ENCODE data around the gene RNF123.

The RNF123 gene

GRCh38 chr3:49689046-49689907 lies at the start of gene RNF123, which contains the start of gene MST1:
Gene RNF123 (plus strand): TSS chr3:49689557. CDS start chr3:49691166, 1,609 bp downstream.
Gene MST1 (minus strand): TSS chr3:49689474. CDS start chr3:49688691, 783 bp downstream.
- in situ Hi-C loops (cut with MboI; ENCODE audit: low sequenced_read_pairs): no loop called here

DNA sequence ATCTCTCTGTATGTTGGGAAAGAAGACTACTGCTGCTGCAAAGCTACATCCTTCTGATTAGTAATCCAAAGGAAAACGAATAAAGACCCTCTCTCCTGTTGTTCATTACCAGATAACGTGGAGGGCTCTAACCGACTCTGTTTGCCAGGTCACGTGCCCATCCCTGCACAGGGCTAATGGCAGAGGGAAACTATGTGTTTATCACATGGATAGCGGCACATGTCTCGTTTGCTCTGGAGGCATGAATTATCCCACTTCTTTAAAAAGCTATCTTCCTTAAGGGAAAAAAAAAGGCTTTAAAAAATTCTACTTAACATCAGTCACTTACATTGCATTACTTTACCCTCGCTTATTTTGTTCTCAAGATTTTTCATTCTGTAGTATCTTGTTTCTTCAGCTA lies 48.1 kb upstream of the RNF123 start:
- in situ Hi-C loops (cut with MboI; ENCODE audit: low sequenced_read_pairs): no loop called here

DNA sequence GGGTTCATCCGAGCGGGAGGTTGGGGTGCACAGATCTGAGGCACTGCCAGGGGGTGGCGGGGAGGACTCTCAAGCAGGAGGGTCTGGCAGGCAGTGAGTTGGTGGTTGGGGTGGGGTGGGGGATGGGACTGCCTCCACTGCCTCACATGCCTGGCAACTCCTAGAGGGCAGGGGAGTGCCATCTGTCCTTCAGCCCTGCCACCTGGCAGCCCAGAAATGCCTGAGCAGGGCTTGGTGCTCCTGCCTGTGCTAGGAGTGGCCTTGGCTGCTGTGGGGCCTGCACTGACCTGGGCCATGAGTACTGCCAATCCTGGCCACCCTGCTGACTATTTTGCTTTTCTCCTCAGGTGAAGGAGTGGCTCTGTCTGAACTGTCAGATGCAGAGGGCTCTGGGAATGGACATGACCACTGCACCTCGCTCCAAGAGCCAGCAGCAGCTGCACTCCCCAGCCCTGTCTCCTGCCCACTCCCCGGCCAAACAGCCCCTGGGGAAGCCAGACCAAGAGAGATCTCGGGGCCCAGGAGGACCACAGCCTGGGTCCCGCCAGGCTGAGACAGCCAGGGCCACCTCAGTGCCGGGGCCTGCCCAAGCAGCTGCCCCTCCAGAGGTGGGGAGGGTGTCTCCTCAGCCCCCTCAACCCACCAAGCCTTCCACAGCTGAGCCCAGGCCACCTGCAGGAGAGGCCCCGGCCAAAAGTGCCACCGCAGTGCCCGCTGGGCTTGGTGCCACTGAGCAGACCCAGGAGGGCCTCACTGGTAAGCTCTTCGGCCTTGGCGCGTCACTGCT lies 47.2 kb upstream of the RNF123 start:
- in situ Hi-C loops (cut with MboI; ENCODE audit: low sequenced_read_pairs): no loop called here

DNA sequence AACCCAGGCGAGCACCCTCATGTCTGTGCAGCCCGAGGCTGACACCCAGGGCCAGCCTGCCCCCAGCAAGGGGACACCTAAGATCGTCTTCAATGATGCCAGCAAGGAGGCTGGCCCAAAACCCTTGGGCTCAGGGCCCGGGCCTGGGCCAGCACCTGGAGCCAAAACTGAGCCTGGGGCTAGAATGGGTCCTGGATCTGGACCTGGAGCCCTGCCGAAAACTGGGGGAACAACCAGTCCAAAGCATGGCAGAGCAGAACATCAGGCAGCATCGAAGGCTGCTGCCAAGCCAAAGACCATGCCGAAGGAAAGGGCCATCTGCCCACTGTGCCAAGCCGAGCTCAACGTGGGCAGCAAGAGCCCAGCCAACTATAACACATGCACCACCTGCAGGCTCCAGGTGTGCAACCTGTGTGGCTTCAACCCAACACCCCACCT lies 46.6 kb upstream of the RNF123 start:
- in situ Hi-C loops (cut with MboI; ENCODE audit: low sequenced_read_pairs): no loop called here

DNA sequence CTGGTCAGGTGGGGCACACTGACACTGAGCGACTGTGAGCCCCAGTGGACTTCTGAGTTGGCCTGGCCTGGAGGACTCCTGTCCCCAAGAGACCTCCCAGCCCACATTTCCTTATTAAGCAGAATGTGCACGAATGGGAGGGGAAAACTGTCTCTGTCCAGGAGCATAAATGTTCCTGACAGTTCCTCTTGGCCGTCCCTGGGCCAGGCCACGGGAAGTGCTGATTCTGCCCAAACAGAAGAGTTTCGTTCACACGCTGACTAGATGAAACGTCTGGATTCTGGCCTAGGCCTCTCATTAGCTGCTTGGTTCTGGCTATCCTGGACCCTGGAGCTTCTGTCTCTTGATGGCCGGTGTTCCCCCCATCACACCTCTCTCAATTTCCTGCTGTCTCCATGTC lies 44.7 kb upstream of the RNF123 start:
- in situ Hi-C loops (cut with MboI; ENCODE audit: low sequenced_read_pairs): no loop called here

DNA sequence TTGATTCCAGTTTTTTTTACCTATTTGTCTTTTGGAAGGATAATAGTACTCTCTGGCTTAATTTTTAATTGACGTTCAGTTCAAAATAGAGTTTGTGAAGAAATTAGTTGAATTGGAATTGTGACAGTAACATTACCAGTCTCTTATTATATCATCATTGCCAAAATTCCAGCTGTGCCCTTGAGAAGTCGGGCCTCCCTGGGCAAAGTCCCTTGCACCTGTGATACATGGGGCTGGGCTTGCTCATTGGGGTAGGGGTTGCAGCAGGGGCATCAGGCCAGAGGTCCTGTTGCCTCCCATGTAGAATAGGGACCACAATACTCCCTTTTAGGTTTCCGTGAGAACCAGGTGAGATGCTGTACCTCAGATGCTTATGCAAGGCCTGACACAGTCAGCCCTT lies 43.1 kb upstream of the RNF123 start:
- in situ Hi-C loops (cut with MboI; ENCODE audit: low sequenced_read_pairs): no loop called here

- in situ Hi-C loops (cut with MboI; ENCODE audit: low sequenced_read_pairs): no loop called here
These were observed 41.6 kb upstream of the RNF123 start for GRCh38 chr3:49647741-49648140.

GRCh38 chr3:49648354-49649019 lies 40.9 kb upstream of the RNF123 start:
- in situ Hi-C loops (cut with MboI; ENCODE audit: low sequenced_read_pairs): no loop called here

DNA sequence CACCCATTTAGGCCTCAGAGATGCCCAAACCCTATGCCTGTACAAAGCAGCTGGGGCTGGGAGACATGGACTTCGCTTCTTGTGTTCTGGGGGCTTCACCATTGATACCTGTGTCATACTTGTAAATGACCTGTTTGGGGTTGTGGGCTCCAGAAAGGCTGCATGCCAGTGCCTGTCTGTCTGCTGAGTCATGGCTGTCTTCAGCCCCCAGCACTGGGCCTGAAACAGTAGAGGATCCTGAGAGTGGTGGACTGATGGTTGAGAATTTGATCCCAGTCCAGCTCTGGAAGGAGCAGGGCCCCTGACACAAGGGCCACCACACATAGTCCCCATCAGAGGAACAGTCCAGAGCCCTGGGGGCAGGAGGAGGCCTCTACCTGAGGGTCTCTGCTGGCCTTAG lies 39.8 kb upstream of the RNF123 start:
- in situ Hi-C loops (cut with MboI; ENCODE audit: low sequenced_read_pairs): no loop called here

GRCh38 chr3:49650177-49650576 lies 39.2 kb upstream of the RNF123 start:
- in situ Hi-C loops (cut with MboI; ENCODE audit: low sequenced_read_pairs): loop anchor here (25.0 kb wide), 1 partner anchor 88 kb away; the partner anchor contains the start of gene BSN

DNA sequence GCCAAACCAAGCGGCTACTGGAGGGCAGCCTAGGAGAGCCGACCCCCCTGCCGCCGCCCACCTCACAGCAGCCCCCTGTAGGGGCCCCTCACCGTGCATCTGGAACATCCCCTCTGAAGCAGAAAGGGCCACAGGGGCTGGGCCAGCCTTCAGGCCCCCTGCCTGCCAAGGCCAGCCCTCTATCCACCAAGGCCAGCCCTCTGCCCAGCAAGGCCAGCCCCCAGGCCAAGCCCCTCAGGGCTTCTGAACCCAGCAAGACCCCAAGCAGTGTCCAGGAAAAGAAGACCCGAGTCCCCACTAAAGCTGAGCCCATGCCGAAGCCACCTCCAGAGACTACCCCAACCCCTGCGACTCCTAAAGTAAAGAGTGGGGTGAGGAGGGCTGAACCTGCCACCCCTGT lies 38.7 kb upstream of the RNF123 start:
- in situ Hi-C loops (cut with MboI; ENCODE audit: low sequenced_read_pairs): loop anchor here (25.0 kb wide), 1 partner anchor 88 kb away; the partner anchor contains the start of gene BSN

GRCh38 chr3:49652218-49652902 lies 37.0 kb upstream of the RNF123 start:
- in situ Hi-C loops (cut with MboI; ENCODE audit: low sequenced_read_pairs): loop anchor here (25.0 kb wide), 1 partner anchor 90 kb away; the partner anchor contains the start of gene BSN

DNA sequence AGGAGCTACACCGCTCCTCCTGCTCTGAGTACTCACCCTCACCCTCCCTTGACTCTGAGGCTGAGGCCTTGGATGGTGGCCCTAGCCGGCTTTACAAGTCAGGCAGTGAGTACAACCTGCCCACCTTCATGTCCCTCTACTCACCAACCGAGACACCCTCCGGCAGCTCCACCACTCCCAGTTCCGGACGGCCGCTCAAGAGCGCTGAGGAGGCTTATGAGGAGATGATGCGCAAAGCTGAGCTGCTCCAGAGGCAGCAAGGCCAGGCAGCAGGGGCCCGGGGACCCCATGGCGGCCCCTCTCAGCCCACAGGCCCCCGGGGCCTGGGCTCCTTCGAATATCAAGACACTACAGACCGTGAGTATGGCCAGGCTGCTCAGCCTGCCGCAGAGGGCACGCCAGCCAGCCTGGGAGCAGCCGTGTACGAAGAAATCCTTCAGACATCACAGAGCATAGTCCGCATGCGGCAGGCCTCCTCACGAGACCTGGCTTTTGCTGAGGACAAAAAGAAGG lies 36.4 kb upstream of the RNF123 start:
- in situ Hi-C loops (cut with MboI; ENCODE audit: low sequenced_read_pairs): loop anchor here (25.0 kb wide), 1 partner anchor 91 kb away; the partner anchor contains the start of gene BSN

GRCh38 chr3:49653621-49654020 lies 35.7 kb upstream of the RNF123 start:
- in situ Hi-C loops (cut with MboI; ENCODE audit: low sequenced_read_pairs): loop anchor here (25.0 kb wide), 1 partner anchor 91 kb away; the partner anchor contains the start of gene BSN

DNA sequence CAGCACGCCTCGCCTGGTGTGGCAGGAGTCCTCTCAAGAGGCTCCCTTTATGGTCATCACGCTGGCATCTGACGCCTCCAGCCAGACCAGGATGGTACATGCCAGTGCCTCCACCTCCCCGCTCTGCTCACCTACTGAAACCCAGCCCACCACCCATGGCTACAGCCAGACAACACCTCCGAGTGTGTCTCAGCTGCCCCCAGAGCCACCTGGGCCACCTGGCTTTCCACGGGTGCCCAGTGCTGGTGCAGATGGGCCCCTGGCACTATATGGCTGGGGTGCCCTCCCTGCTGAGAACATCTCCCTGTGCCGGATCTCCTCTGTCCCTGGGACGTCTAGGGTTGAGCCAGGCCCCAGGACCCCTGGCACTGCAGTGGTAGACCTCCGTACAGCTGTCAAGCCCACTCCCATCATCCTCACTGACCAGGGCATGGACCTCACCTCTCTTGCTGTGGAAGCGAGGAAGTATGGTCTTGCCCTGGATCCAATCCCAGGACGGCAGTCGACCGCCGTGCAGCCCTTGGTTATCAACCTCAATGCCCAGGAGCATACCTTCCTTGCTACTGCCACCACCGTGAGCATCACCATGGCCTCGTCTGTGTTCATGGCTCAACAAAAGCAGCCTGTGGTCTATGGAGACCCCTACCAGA lies 35.1 kb upstream of the RNF123 start:
- in situ Hi-C loops (cut with MboI; ENCODE audit: low sequenced_read_pairs): loop anchor here (25.0 kb wide), 1 partner anchor 92 kb away; the partner anchor contains the start of gene BSN

GRCh38 chr3:49654955-49655556 lies 34.3 kb upstream of the RNF123 start:
- in situ Hi-C loops (cut with MboI; ENCODE audit: low sequenced_read_pairs): loop anchor here (25.0 kb wide), 1 partner anchor 93 kb away; the partner anchor contains the start of gene BSN

GRCh38 chr3:49655731-49656285 lies 33.5 kb upstream of the RNF123 start:
- in situ Hi-C loops (cut with MboI; ENCODE audit: low sequenced_read_pairs): loop anchor here (25.0 kb wide), 1 partner anchor 94 kb away; the partner anchor contains the start of gene BSN

DNA sequence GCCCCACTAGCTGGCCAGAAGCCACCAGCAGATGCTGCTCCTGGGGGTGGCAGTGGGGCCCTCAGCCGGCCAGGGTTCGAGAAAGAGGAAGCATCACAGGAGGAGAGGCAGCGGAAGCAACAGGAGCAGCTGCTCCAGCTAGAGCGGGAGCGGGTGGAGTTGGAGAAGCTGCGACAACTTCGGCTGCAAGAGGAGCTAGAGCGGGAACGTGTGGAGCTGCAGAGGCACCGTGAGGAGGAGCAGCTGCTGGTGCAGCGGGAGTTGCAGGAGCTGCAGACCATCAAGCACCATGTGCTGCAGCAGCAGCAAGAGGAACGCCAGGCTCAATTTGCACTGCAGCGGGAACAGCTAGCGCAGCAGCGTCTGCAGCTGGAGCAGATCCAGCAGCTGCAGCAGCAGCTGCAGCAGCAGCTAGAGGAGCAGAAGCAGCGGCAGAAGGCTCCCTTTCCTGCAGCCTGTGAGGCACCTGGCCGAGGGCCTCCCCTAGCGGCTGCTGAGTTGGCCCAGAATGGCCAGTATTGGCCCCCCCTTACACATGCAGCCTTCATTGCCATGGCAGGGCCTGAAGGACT lies 32.7 kb upstream of the RNF123 start:
- in situ Hi-C loops (cut with MboI; ENCODE audit: low sequenced_read_pairs): loop anchor here (25.0 kb wide), 1 partner anchor 94 kb away; the partner anchor contains the start of gene BSN
